ENCODE measurements around the gene PPP2R1B. TPM values are rescaled to one million over a fixed set of nuclear protein-coding genes. Genes with fewer than 3 reads are reported as not detected.

PPP2R1B gene
- total and polyA plus RNA-seq, 2 of the 8 experiments (the other 6 are each of a cell fraction or from before 2014, with no cell fraction given): 25.8 to 87.0 TPM

DNA sequence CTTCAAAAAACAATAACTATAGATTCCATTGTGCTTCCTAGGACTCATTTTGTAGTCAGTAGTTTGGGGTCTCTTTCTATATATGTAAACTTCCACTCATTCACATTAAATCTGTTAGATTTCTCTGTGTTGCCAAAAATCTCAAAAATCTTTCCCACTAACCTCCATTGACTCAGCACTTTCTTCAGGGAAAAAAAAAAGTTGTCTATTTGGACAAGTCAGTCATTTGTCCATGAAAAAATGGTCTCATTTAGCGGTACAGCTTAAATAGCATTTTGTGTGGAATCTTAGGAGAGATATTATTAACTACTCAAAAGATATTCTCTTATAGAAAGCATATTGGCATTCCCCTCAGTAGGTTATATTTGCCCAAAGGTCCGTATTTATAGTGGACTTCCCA is 81.9 kb downstream of the PPP2R1B start:
- no peak overlapping the region for H2BK120ac ChIP-seq (replicated peaks; ENCODE audit: low read depth, low read length)
- no peaks in the 10 kb centered on the region for H3K36me3 ChIP-seq (ENCODE audit: control insufficient read depth in 2 of 4, insufficient read depth in 4 of 4, low read length in 3 of 4)
- H3K14ac ChIP-seq (ENCODE audit: insufficient read length): no peak overlapping the region
- H4K91ac ChIP-seq (replicated peaks; ENCODE audit: insufficient read length, low read length): no peak overlapping the region
- ChIA-PET CTCF (ENCODE audit: partially characterized antibody) (interaction anchor here (0.8 to 1.3 kb wide), 3 partner anchors 14 to 95 kb away, joined by 3 read pairs; no protein-coding TSS in a partner anchor), POLR2A (ENCODE audit: partially characterized antibody) (interaction anchor here (1.7 kb wide), 1 partner anchor 10 kb away, joined by 3 read pairs; no protein-coding TSS in a partner anchor)
- no peak overlapping the region for H2BK20ac ChIP-seq (ENCODE audit: low read length)
- H3K9me3 ChIP-seq (ENCODE audit: insufficient read depth in 2 of 2, low read depth in 1 of 2, low read length in 1 of 2): no peaks in the 10 kb centered on the region
- no peak overlapping the region for H3K18ac ChIP-seq (ENCODE audit: extremely low read depth, low read length)
- H3K23me2 ChIP-seq (ENCODE audit: low read depth, low read length): no peaks in the 10 kb centered on the region; the same call in 1 of the 2 replicates
- no peak overlapping the region for H3K4ac ChIP-seq (replicated peaks; ENCODE audit: insufficient read length, low read depth, low read length)
- H4K20me1 ChIP-seq (replicated peaks in 1 of 2; ENCODE audit: control insufficient read depth in 1 of 2, insufficient read depth in 2 of 2, low read length in 2 of 2): peaks cover 0 to 2% of the 10 kb centered on the region in 2 experiments
- H2BK15ac ChIP-seq (ENCODE audit: low read length): no peak overlapping the region
- no peak overlapping the region for H2AK5ac ChIP-seq (ENCODE audit: low read depth, low read length)
- no peaks in the 10 kb centered on the region for H3K4me1 ChIP-seq (replicated peaks in 1 of 4; ENCODE audit: control insufficient read depth in 3 of 4, insufficient read depth in 4 of 4, low read length in 3 of 4)
- no peak overlapping the region for H3K4me3 ChIP-seq (ENCODE audit: extremely low read depth in 1 of 4, insufficient read depth in 2 of 4, low read depth in 3 of 4, low read length in 4 of 4)
- no peak overlapping the region for H3K56ac ChIP-seq (replicated peaks; ENCODE audit: insufficient read length, low read depth, low read length)
- no peak overlapping the region for H3K9ac ChIP-seq (replicated peaks in 1 of 4; ENCODE audit: extremely low read depth in 1 of 4, low read depth in 3 of 4, low read length in 3 of 4)
- FAIRE-seq: no peak
- no peaks in the 10 kb centered on the region for H3K79me1 ChIP-seq (ENCODE audit: low read depth, low read length)
- no peak overlapping the region for H3K4me2 ChIP-seq (ENCODE audit: insufficient read depth in 1 of 2, low read depth in 2 of 2, low read length in 2 of 2)
- no peak overlapping the region for H4K5ac ChIP-seq (ENCODE audit: insufficient read length, low read depth, low read length)
- no peaks in the 10 kb centered on the region for H3K79me2 ChIP-seq (ENCODE audit: control insufficient read depth in 1 of 2, insufficient read depth in 2 of 2, low read length in 2 of 2)
- WGBS, 2 experiments (ENCODE audit: extremely low coverage in 1 of 2, insufficient coverage in 1 of 2, insufficient read length in 1 of 2, insufficient replicate concordance in 2 of 2, low coverage in 1 of 2, low lambda C conversion rate in 2 of 2, missing lambda C conversion rate in 1 of 2): 94% methylated on average over 2 of the region's 2 CpGs; no CpG with 5 or more reads in 1 of the 2 experiments
- DNase-seq (ENCODE audit: low read depth in 1 of 2, low spot score in 2 of 2): no peak
- no peak overlapping the region for H2BK12ac ChIP-seq (ENCODE audit: low read depth, low read length)
- no peak overlapping the region for H2AFZ ChIP-seq (ENCODE audit: low read length)
- no peak overlapping the region for H4K8ac ChIP-seq (ENCODE audit: extremely low read depth, insufficient read depth, low read length)
- H2BK5ac ChIP-seq (ENCODE audit: low read depth, low read length): no peak overlapping the region
- no peak overlapping the region for H3K27ac ChIP-seq (ENCODE audit: low read depth, low read length)
- H3K27me3 ChIP-seq (replicated peaks in 1 of 4; ENCODE audit: control insufficient read depth in 3 of 4, extremely low read depth in 1 of 4, insufficient read depth in 3 of 4, low read length in 3 of 4): no peaks in the 10 kb centered on the region
- no peak overlapping the region for H3K23ac ChIP-seq (ENCODE audit: insufficient read length)
- no peak for TF ChIP-seq EGR1 (IDR thresholded peaks at IDR 0.05; ENCODE audit: borderline replicate concordance, low read depth, low read length)
- no peak for TF ChIP-seq SIX5 (IDR thresholded peaks at IDR 0.05; ENCODE audit: low read depth, low read length)
- no peak for TF ChIP-seq SUZ12 (IDR thresholded peaks at IDR 0.05; ENCODE audit: low read length)
- no peak for TF ChIP-seq RNF2 (IDR thresholded peaks at IDR 0.05; ENCODE audit: borderline replicate concordance, low read depth, low read length, missing control alignments, poor library complexity, severe bottlenecking)
- TF ChIP-seq FOSL1 (IDR thresholded peaks at IDR 0.05; ENCODE audit: insufficient read depth, low read depth, low read length): no peak
- TF ChIP-seq SP1 (IDR thresholded peaks at IDR 0.05; ENCODE audit: low read depth, low read length): no peak
- no peak for TF ChIP-seq CHD1 (IDR thresholded peaks at IDR 0.05; ENCODE audit: low read depth, low read length)
- no peak for TF ChIP-seq KDM4A (IDR thresholded peaks at IDR 0.05; ENCODE audit: low read depth, low read length, severe bottlenecking)
- no peak for TF ChIP-seq TBP (IDR thresholded peaks at IDR 0.05; ENCODE audit: low read depth, low read length)
- TF ChIP-seq CBX5 (IDR thresholded peaks at IDR 0.05; ENCODE audit: low read depth, low read length): no peak
- TF ChIP-seq EP300 (IDR thresholded peaks at IDR 0.05; ENCODE audit: borderline replicate concordance in 1 of 2, low read depth in 2 of 2, low read length in 2 of 2): no peak
- TF ChIP-seq KDM5A (IDR thresholded peaks at IDR 0.05; ENCODE audit: low read length): no peak
- TF ChIP-seq POLR2A (IDR thresholded peaks at IDR 0.05; ENCODE audit: control extremely low read depth in 1 of 2, low read depth in 2 of 2, low read length in 2 of 2): no peak
- TF ChIP-seq JUN (IDR thresholded peaks at IDR 0.05; ENCODE audit: low read depth, low read length): no peak
- no peak for TF ChIP-seq CREB1 (IDR thresholded peaks at IDR 0.05)
- no peak for TF ChIP-seq ASH2L (IDR thresholded peaks at IDR 0.05; ENCODE audit: low read length)

Data from H1 (cell line).